SK-N-SH (cell line): ENCODE measurements around the gene KRTAP21-2.

ENCODE experiments used
- CTCF ChIP-seq: fragments of 200-600 bp; sonication (generic); IDR thresholded peaks from 2 replicates; pipeline ENCODE4 v1.6.1; 2017; ENCODE audit warnings: antibody characterized with exemption, mild to moderate bottlenecking, moderate library complexity
- EZH2phosphoT487 ChIP-seq: fragments of 200-600 bp; sonication (generic); IDR thresholded peaks from 2 replicates; pipeline ENCODE4 v1.6.1; 2017; ENCODE audit warnings: low read depth, mixed run types, mild to moderate bottlenecking, antibody characterized with exemption, moderate library complexity, borderline replicate concordance
- FOXM1 ChIP-seq: IDR thresholded peaks from 2 replicates; pipeline ENCODE4 v1.4.0; 2012; ENCODE audit warnings: low read depth, mild to moderate bottlenecking
- SMC3 ChIP-seq: IDR thresholded peaks from 2 replicates; pipeline ENCODE4 v1.6.1; 2012; ENCODE audit warnings: low read depth, low read length, improper control_type of control experiment
- TAF1 ChIP-seq: IDR thresholded peaks from 2 replicates; pipeline ENCODE4 v1.6.1; 2012; ENCODE audit warnings: low read depth, mild to moderate bottlenecking, low read length, moderate library complexity, borderline replicate concordance

DNA sequence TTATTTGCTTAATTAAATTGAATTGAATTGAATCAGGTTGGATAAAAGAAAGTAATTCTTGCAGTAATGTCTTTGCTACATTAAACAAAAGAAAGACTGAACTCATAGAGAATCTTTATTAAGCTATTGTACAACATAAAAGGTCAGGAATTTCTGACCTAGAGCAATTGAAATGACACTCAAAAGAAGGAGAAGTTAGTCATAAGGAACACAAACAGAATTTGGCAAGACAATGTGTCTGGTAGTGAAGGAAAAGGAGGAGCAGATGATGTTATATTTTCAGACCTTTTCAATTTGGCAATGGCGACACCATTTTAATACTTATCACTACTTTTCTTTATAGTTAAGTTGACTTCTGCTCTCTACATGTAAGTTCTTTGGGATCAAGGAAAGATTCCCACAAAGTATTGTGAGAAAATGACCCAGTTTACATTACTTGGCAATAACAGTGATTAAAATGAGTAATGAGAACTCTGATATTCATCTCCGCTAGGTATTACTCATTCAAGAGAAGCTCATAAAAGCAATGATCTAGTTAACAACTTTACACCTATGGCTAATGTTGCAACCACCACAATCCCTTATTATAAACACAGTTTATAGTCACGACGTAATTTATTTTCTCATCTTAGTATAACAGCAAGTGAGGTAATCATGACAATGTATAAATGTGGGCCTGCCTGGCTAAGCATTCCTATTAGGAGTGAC is 22.8 kb upstream of the KRTAP21-2 start:
- TF ChIP-seq SMC3 (no peak), FOXM1 (no peak), EZH2phosphoT487 (no peak), CTCF (no peak), TAF1 (no peak)
